ENCODE measurements around the gene FAM20A.
A peak's percentile ranks its signal among the peaks of the same experiment; 100 is the strongest.

Gene FAM20A

GRCh38 chr17:68544111-68544915, 56.9 kb downstream of the FAM20A start:
- Histone ChIP-seq H3K36me3 (ENCODE audit: control insufficient read depth, insufficient read depth, low read length) (peaks cover 7% of the 10 kb centered on the region), H3K9ac (ENCODE audit: low read length) (no peak overlapping the region), H3K23ac (ENCODE audit: low read length) (no peak overlapping the region), H3K56ac (ENCODE audit: low read length) (no peak overlapping the region), H3K79me2 (ENCODE audit: control insufficient read depth, insufficient read depth, low read length) (no peaks in the 10 kb centered on the region), H2BK120ac (ENCODE audit: low read depth, low read length) (no peak overlapping the region), H3K27ac (ENCODE audit: low read depth, low read length) (no peak overlapping the region), H2BK5ac (ENCODE audit: low read length) (no peak overlapping the region), H4K5ac (ENCODE audit: low read length) (no peak overlapping the region), H3K4me3 (ENCODE audit: low read length) (no peak overlapping the region), H2AK5ac (ENCODE audit: low read length) (no peak overlapping the region), H4K8ac (ENCODE audit: low read depth, low read length) (no peak overlapping the region), H3K79me1 (ENCODE audit: low read length) (no peaks in the 10 kb centered on the region), H3K4ac (ENCODE audit: low read depth, low read length) (no peak overlapping the region), H2BK15ac (replicated peaks; ENCODE audit: low read depth) (no peak overlapping the region), H3K27me3 (ENCODE audit: insufficient read depth, low read length, poor library complexity) (no peaks in the 10 kb centered on the region), H3K18ac (ENCODE audit: low read length) (no peak overlapping the region), H3K4me2 (ENCODE audit: low read length) (no peak overlapping the region), H3K4me1 (ENCODE audit: control insufficient read depth, low read depth, low read length) (no peaks in the 10 kb centered on the region)
- WGBS (ENCODE audit: extremely low coverage, insufficient coverage, low lambda C conversion rate) = no CpG with 5 or more reads among the region's 12 CpGs
- no peak for DNase-seq

DNA sequence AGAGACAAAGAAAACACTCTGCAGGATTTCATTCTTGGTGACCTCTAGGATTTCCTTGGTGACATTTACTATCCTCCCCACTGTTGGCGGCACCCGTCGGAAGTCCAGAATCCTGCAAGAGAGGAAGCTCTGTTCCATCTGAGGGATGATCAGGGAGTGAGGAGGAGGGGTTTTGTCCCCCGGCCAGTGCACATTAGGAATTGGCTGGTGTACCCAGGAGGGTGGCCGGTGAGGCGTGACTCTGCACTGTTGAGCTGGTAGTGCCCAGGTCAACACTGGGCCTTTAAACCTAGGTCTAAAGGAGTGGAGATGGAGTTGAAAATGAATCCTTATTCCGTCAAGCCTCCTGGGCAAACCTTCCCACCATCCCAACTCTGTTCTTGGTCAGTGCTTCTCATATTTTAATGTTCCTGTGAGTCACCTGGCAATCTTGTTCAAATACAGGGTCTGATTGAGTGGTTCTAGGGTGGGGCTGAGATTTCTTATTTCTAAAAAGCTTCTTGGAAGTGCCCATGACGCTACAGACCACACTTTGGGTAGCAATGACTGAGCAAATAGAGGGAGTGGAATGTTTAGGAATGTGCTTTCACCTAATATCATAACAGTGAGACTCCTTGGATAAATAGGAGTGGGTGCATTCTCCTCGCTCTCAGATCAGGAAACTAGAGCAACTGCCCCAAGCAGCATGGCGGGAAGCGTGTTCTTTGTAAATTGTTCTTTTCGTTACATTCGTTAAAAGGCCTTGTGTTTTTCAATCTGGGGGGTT, 58.3 kb downstream of the FAM20A start:
- no peak overlapping the region for H2AK5ac ChIP-seq (ENCODE audit: low read length)
- no peak overlapping the region for H3K4ac ChIP-seq (ENCODE audit: low read depth, low read length)
- H3K56ac ChIP-seq (ENCODE audit: low read length) = no peak overlapping the region
- WGBS (ENCODE audit: extremely low coverage, insufficient coverage, low lambda C conversion rate) = no CpG with 5 or more reads among the region's 13 CpGs
- no peak for DNase-seq
- H3K18ac ChIP-seq (ENCODE audit: low read length) = no peak overlapping the region
- no peak overlapping the region for H2BK5ac ChIP-seq (ENCODE audit: low read length)
- H3K27ac ChIP-seq (ENCODE audit: low read depth, low read length) = no peak overlapping the region
- peaks cover 9% of the 10 kb centered on the region for H3K36me3 ChIP-seq (ENCODE audit: control insufficient read depth, insufficient read depth, low read length)
- H3K27me3 ChIP-seq (ENCODE audit: insufficient read depth, low read length, poor library complexity) = no peaks in the 10 kb centered on the region
- H3K4me2 ChIP-seq (ENCODE audit: low read length) = no peak overlapping the region
- H3K4me3 ChIP-seq (ENCODE audit: low read length) = no peak overlapping the region
- H2BK15ac ChIP-seq (replicated peaks; ENCODE audit: low read depth) = no peak overlapping the region
- no peak overlapping the region for H4K8ac ChIP-seq (ENCODE audit: low read depth, low read length)
- H3K4me1 ChIP-seq (ENCODE audit: control insufficient read depth, low read depth, low read length) = no peaks in the 10 kb centered on the region
- H3K79me1 ChIP-seq (ENCODE audit: low read length) = no peaks in the 10 kb centered on the region
- H3K9ac ChIP-seq (ENCODE audit: low read length) = no peak overlapping the region
- H4K5ac ChIP-seq (ENCODE audit: low read length) = no peak overlapping the region
- no peak overlapping the region for H3K23ac ChIP-seq (ENCODE audit: low read length)
- H3K79me2 ChIP-seq (ENCODE audit: control insufficient read depth, insufficient read depth, low read length) = no peaks in the 10 kb centered on the region
- no peak overlapping the region for H2BK120ac ChIP-seq (ENCODE audit: low read depth, low read length)

DNA sequence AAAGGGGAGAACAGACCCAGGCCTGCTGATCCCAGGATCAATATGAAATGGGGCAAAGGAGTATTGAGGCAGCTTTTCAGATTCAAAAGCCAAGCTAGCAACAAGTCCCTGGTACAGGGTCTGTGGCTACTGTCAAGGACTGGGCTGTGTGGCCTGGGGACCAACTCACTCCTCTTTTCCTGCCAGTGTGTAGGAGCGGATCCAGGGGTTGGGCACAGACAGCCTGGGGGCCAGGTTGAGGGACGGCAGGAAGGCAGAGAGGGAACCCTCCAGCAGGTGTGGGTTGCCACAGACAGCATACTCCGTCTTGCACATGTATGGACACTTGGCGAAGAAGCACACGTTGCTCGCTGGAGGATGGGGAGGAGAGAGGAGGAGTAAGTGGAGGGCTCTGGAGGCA, 59.4 kb downstream of the FAM20A start:
- H3K23ac ChIP-seq (ENCODE audit: low read length) = peak overlapping the region; percentile 69
- H4K5ac ChIP-seq (ENCODE audit: low read length) = no peak overlapping the region
- no peak overlapping the region for H4K8ac ChIP-seq (ENCODE audit: low read depth, low read length)
- H3K4ac ChIP-seq (ENCODE audit: low read depth, low read length) = no peak overlapping the region
- no peak overlapping the region for H2BK5ac ChIP-seq (ENCODE audit: low read length)
- peaks cover 2% of the 10 kb centered on the region for H3K79me1 ChIP-seq (ENCODE audit: low read length)
- no peak overlapping the region for H2BK15ac ChIP-seq (replicated peaks; ENCODE audit: low read depth)
- no peaks in the 10 kb centered on the region for H3K4me1 ChIP-seq (ENCODE audit: control insufficient read depth, low read depth, low read length)
- no CpG with 5 or more reads among the region's 6 CpGs for WGBS (ENCODE audit: extremely low coverage, insufficient coverage, low lambda C conversion rate)
- no peaks in the 10 kb centered on the region for H3K27me3 ChIP-seq (ENCODE audit: insufficient read depth, low read length, poor library complexity)
- no peak overlapping the region for H3K9ac ChIP-seq (ENCODE audit: low read length)
- no peak for DNase-seq
- no peak overlapping the region for H2AK5ac ChIP-seq (ENCODE audit: low read length)
- H3K56ac ChIP-seq (ENCODE audit: low read length) = no peak overlapping the region
- H3K4me3 ChIP-seq (ENCODE audit: low read length) = no peak overlapping the region
- no peak overlapping the region for H2BK120ac ChIP-seq (ENCODE audit: low read depth, low read length)
- H3K18ac ChIP-seq (ENCODE audit: low read length) = no peak overlapping the region
- H3K27ac ChIP-seq (ENCODE audit: low read depth, low read length) = no peak overlapping the region
- no peak overlapping the region for H3K4me2 ChIP-seq (ENCODE audit: low read length)
- no peaks in the 10 kb centered on the region for H3K79me2 ChIP-seq (ENCODE audit: control insufficient read depth, insufficient read depth, low read length)
- peaks cover 13% of the 10 kb centered on the region for H3K36me3 ChIP-seq (ENCODE audit: control insufficient read depth, insufficient read depth, low read length)

DNA sequence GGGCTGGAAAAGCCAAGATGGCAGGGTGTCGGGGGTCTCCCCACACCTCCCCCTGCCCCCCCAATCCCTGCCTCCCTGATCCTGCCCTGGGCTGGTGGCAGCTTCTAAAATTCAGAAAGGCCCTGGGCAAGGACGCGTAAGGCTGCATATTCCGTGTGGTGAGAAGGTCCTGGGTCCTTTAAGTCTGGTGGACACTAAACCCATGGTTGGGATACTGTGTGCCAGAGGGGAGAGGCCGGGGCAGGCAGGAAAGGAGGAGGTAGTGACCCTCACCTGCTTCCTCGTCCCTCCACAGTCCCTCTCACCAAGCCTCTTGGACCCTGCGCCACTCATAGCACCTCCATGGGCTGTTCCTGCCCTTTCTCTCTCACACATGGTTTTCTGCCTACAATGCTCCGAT, 60.2 kb downstream of the FAM20A start:
- no peak overlapping the region for H3K4me2 ChIP-seq (ENCODE audit: low read length)
- H3K27ac ChIP-seq (ENCODE audit: low read depth, low read length) = no peak overlapping the region
- no peak overlapping the region for H2BK5ac ChIP-seq (ENCODE audit: low read length)
- no peaks in the 10 kb centered on the region for H3K27me3 ChIP-seq (ENCODE audit: insufficient read depth, low read length, poor library complexity)
- no peak overlapping the region for H3K56ac ChIP-seq (ENCODE audit: low read length)
- H4K8ac ChIP-seq (ENCODE audit: low read depth, low read length) = no peak overlapping the region
- H4K5ac ChIP-seq (ENCODE audit: low read length) = no peak overlapping the region
- peaks cover 13% of the 10 kb centered on the region for H3K36me3 ChIP-seq (ENCODE audit: control insufficient read depth, insufficient read depth, low read length)
- no peaks in the 10 kb centered on the region for H3K79me2 ChIP-seq (ENCODE audit: control insufficient read depth, insufficient read depth, low read length)
- no peak overlapping the region for H3K4ac ChIP-seq (ENCODE audit: low read depth, low read length)
- H3K23ac ChIP-seq (ENCODE audit: low read length) = no peak overlapping the region
- no peak for DNase-seq
- no peak overlapping the region for H2BK120ac ChIP-seq (ENCODE audit: low read depth, low read length)
- H3K79me1 ChIP-seq (ENCODE audit: low read length) = peaks cover 2% of the 10 kb centered on the region
- H3K9ac ChIP-seq (ENCODE audit: low read length) = no peak overlapping the region
- no peak overlapping the region for H3K4me3 ChIP-seq (ENCODE audit: low read length)
- no peak overlapping the region for H2AK5ac ChIP-seq (ENCODE audit: low read length)
- H2BK15ac ChIP-seq (replicated peaks; ENCODE audit: low read depth) = no peak overlapping the region
- H3K18ac ChIP-seq (ENCODE audit: low read length) = no peak overlapping the region
- WGBS (ENCODE audit: extremely low coverage, insufficient coverage, low lambda C conversion rate) = no CpG with 5 or more reads among the region's 8 CpGs
- no peaks in the 10 kb centered on the region for H3K4me1 ChIP-seq (ENCODE audit: control insufficient read depth, low read depth, low read length)

DNA sequence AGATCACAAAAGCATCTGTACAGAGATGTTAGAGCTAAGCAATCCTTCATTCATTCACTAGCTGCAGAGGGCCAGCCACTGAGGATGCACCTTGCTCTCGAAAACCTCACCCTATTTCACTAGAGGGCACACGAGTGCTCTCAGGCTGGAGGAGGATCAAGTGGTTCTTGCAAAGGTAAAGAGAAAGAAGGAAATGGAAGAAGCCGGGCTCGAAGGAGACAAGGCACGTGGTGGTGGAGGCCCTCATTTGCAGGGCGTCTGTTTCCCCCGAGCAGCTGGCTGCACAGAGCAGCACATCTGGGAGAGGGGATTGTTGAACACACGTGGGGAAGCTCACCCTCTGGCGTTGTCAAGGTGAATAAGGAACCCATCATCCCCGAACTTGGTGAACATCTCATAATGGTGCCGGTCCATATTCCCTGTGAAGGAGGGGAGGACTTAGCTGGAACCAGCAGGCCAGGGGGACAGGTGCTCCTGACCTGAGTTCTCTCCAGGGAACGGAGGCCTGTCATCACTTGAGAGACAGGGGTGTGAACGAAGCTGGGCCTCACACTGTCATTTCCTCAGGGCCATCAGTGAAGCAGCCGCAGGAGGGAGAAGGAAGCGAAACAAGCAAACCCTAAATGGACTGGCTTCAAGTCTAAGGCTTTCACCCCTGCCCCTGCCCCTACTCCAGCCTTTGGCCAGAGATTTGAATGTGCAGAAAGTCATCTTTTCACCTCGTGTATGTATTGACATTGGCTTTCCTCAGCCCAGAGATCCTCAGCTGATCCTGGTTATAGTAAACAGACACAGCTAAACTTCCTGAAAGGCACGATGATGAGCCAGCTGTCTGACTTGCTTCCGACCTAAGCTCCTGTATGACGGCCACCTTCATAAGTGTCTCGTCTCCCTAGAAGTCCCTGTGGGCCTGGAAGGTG, 61.4 kb downstream of the FAM20A start:
- Histone ChIP-seq H2AK5ac (ENCODE audit: low read length) (no peak overlapping the region), H3K4me2 (ENCODE audit: low read length) (no peak overlapping the region), H2BK15ac (replicated peaks; ENCODE audit: low read depth) (no peak overlapping the region), H3K27me3 (ENCODE audit: insufficient read depth, low read length, poor library complexity) (no peaks in the 10 kb centered on the region), H3K18ac (ENCODE audit: low read length) (no peak overlapping the region), H2BK5ac (ENCODE audit: low read length) (no peak overlapping the region), H4K5ac (ENCODE audit: low read length) (no peak overlapping the region), H3K79me1 (ENCODE audit: low read length) (peaks cover 2% of the 10 kb centered on the region), H2BK120ac (ENCODE audit: low read depth, low read length) (no peak overlapping the region), H4K8ac (ENCODE audit: low read depth, low read length) (no peak overlapping the region), H3K4me1 (ENCODE audit: control insufficient read depth, low read depth, low read length) (no peaks in the 10 kb centered on the region), H3K4ac (ENCODE audit: low read depth, low read length) (no peak overlapping the region), H3K36me3 (ENCODE audit: control insufficient read depth, insufficient read depth, low read length) (peaks cover 16% of the 10 kb centered on the region), H3K56ac (ENCODE audit: low read length) (no peak overlapping the region), H3K79me2 (ENCODE audit: control insufficient read depth, insufficient read depth, low read length) (no peaks in the 10 kb centered on the region), H3K27ac (ENCODE audit: low read depth, low read length) (no peak overlapping the region), H3K9ac (ENCODE audit: low read length) (no peak overlapping the region), H3K23ac (ENCODE audit: low read length) (no peak overlapping the region), H3K4me3 (ENCODE audit: low read length) (no peak overlapping the region)
- WGBS (ENCODE audit: extremely low coverage, insufficient coverage, low lambda C conversion rate) = no CpG with 5 or more reads among the region's 20 CpGs
- peak; percentile 61 for DNase-seq
